Astrocyte of the spinal cord (primary cell): ENCODE data around the gene LGI4.

ENCODE experiments used
- DNase-seq: peaks from one replicate; pipeline ENCODE4 v3.0.0; 2011; ENCODE audit warnings: low read depth, low spot score
- H3K4me3 ChIP-seq: 2 replicates; pipeline ENCODE4 v1.5.1; 2011; ENCODE audit warnings: low read depth, mild to moderate bottlenecking, low read length, moderate library complexity
- in situ Hi-C: cut with HindIII; loops from 2 replicates; pipeline ENCODE4 v1.10.0; 2017; ENCODE audit warnings: low sequenced_read_pairs
- TF ChIP-seq, protein P1 (sequence below): IDR thresholded peaks from 2 replicates; pipeline ENCODE4 v1.5.1; 2012; ENCODE audit warnings: low read depth, mild to moderate bottlenecking, low read length, inconsistent platforms

Gene LGI4

DNA sequence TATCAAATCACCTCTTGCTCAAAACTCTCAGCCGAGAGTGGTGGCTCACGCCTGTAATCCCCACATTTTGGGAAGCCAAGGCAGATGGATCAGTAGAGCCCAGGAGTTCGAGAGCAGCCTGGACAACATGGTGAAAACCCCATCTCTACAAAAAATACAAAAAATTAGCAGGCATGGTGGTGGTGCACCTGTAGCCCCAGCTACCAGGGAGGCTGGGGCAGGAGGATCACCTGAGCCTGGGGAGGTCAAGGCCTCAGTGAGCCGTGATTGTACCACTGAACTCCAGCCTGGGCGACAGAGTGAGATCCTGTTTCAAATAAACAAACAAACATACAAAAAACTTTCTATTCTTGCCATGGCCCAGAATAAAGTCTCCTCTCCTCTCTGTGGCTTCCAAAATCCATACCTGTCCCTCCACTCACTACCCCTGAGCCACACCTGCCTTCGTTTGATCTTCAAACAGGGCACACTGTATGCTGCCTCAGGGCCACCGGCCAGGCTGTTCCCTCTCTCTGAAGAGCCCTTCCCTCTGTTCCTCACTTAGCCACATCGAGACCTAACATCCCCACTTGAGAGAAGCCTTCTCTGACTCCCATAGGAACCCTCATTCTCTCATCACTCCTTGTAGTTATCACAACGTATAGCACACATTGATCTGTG is 6.3 kb downstream of the LGI4 start:
- TF ChIP-seq, protein P1, sequence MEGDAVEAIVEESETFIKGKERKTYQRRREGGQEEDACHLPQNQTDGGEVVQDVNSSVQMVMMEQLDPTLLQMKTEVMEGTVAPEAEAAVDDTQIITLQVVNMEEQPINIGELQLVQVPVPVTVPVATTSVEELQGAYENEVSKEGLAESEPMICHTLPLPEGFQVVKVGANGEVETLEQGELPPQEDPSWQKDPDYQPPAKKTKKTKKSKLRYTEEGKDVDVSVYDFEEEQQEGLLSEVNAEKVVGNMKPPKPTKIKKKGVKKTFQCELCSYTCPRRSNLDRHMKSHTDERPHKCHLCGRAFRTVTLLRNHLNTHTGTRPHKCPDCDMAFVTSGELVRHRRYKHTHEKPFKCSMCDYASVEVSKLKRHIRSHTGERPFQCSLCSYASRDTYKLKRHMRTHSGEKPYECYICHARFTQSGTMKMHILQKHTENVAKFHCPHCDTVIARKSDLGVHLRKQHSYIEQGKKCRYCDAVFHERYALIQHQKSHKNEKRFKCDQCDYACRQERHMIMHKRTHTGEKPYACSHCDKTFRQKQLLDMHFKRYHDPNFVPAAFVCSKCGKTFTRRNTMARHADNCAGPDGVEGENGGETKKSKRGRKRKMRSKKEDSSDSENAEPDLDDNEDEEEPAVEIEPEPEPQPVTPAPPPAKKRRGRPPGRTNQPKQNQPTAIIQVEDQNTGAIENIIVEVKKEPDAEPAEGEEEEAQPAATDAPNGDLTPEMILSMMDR, result no peak
- no peak overlapping the region for H3K4me3 ChIP-seq
- no peak for DNase-seq
- in situ Hi-C loops, result no loop called here

DNA sequence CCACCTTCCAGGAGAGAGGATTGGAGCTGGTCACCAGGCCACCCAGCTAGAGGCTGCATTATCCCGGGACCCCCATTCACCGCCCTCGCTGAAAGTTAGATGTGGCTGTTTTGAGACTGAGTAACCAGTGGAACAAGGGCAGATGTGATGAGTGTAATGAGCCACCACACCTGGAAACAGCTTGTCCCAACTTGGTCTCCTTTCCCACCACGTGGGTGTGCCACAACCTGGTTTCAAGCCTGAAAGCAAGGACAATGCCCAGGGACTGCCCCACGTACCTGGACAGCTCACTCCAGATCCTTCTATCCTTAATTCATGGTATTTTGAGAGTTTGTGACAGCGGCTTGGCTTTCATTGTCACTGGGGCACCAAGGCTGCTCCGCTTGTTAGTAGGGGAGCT is 7.0 kb downstream of the LGI4 start:
- no peak overlapping the region for H3K4me3 ChIP-seq
- TF ChIP-seq, protein P1, result no peak
- no peak for DNase-seq
- in situ Hi-C loops, result no loop called here

DNA sequence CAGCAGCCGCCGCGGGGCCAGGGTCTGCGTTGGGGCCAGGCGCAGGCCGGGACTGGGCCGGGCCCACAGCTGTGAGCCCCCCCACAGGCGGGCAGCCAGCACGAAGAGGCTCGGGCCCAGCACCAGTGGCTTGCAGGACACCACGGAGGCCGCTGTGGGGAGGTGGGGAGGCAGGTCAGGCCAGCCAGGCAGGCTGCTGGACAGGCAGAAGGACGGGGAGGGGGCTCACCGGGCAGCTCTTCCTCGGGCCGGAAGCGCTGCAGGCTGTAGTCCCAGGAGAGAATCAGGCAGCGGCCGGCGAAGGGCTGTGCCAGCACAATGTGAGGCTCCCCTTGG is 8.3 kb downstream of the LGI4 start:
- in situ Hi-C loops, result no loop called here
- TF ChIP-seq, protein P1, result no peak
- no peak for DNase-seq
- H3K4me3 ChIP-seq, result no peak overlapping the region

DNA sequence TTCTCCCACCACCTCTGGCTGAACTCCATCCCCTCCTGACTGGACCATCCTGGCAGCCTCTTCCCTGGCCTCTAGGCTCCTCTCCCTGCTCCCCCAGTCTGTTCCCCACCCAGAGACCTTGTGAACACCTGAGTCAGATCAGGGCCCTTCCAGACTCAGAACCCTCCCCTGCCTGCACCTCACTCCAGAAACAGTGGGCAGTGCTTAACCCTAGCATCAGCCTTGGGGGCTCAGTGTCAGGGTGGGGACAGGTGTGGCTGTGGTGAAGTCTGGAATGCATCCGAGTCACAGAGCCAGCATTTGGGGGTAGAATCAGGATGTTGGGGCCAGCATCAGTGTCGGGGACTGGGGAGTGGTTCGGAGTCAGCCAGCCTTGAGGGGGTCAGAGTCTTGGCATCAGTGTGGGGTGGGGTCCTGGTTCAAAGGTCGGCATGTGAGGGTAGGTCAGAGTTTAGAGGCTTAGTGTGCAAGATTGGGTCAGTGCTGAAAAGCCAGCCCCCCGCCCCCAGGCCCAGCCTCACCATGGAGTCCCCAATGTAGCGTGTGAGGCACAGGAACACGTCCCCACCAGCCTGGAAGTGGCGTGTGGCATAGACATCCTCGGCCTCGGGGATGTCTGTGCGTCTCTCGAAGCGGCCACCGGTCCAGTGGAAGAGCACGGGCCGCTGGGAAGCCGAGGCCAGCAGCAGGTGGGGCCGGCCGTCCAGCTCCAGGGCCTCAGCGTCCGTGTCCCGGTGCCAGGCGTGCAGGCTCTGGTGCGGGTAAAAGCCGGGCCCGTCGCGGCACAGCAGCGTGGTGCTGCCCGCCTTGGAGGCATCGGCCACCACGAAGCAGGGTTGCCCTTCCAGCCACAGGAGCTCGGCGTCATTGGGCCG is 8.9 kb downstream of the LGI4 start:
- in situ Hi-C loops, result no loop called here
- TF ChIP-seq, protein P1, result no peak
- no peak overlapping the region for H3K4me3 ChIP-seq
- DNase-seq, result no peak

DNA sequence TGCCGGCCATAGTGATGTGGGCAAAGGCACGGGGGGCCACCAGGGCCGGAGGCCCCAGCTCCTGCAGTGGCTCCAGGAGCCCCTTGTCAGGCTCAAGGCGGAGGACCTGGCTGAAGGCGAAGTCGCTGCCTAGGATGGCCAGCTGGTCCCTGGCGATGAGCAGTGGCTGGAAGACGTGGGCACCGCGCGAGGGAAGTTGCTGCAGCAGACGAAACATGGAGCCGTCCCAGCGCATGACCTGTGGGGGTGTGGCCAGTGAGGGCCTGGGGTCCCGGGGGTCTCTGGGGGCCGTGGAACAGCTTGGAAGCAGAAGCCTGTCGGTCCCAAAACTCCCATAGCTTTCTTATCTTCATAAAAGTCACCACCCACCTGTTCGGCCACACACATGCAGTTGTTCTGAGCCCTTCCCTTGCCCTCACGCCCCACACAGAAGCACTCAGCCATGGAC is 9.6 kb downstream of the LGI4 start:
- no peak overlapping the region for H3K4me3 ChIP-seq
- TF ChIP-seq, protein P1, result no peak

DNA sequence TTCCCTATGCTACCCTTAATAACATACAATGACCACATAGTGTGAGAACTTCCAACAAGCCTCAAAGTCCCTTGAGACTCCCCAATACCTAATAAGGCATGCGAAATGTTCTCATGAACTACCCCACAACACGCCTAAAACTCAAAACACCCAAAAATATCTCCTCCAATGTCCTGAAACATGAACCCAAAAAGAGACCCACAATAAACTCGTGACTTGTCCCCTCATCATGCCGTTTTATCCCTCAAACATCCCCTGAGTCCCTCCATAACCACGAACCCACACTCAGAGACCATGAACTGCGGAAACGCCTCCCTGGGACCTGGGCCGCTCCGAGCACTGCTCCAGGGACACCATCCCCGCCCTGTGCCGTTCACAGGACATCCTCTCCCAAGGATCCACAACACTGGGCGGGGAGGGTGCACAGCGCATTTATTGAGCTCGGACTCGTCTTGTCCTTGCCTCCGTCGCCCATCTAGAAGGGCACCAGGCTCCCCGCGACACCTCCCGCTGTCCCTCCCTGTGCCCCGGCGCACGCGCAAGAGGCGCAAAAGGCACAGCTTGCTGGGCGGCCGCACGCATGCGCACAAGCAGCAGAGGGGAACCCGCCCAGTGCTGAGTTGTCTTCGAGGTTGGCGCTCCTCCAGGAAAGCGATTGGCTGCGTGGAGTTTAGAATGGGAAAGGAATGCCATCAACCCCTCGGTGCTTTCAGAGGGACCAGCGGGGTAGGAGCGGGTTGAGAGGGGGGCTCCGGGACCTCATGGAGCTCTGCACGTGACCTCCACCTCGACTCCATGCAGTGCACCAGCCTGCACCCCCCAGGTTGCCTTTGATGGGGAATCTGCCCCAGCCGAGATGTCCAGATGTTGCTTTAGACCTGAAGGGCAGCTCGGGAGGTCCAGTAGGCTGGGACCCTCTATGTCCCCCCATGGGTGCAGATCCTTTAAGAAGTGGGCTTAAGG is 10.5 kb downstream of the LGI4 start:
- DNase-seq, result peak; percentile 88
- in situ Hi-C loops, result no loop called here
- peak overlapping the region; percentile 62 for H3K4me3 ChIP-seq
- TF ChIP-seq, protein P1, result no peak

More for the DNA sequence above, 9.6 kb downstream of the LGI4 start:
- in situ Hi-C loops, result no loop called here
- no peak for DNase-seq
